PC-3 (cell line): ENCODE data around the gene GALNT13. TPM values are rescaled to one million over a fixed set of nuclear protein-coding genes. Genes with fewer than 3 reads are reported as not detected.

Source experiments
- ATAC-seq: fragments of 200-7000 bp; cut with Tn5 transposase; 2 replicates; pipeline ENCODE4 v1.9.1; 2020; ENCODE audit warnings: mild to moderate bottlenecking, moderate library complexity
- BruUV-seq: library from RNA; stranded (reverse); fragments of 400-500 nt; replicated peaks from 2 replicates; lab custom pipeline; 2021; lab: Mats Ljungman, UMichigan
- CTCF ChIA-PET: fragments of 300-600 bp; sonication (Branson Sonifier 250); formaldehyde crosslinking; loops from one replicate; lab custom pipeline; 2022; ENCODE audit warnings: antibody characterized with exemption; lab: Charles Lee
- POLR2A ChIA-PET: fragments of 300-600 bp; sonication (Branson Sonifier 250); formaldehyde crosslinking; loops from one replicate; lab custom pipeline; 2022; ENCODE audit warnings: antibody characterized with exemption; ENCODE audit not compliant: unreplicated experiment; lab: Charles Lee
- DNase-seq: peaks from one replicate; pipeline ENCODE4 v3.0.0-alpha.2; 2015
- H2AFZ ChIP-seq: fragments of 300-600 bp; sonication (generic); 2 replicates; pipeline ENCODE4 v1.6.0; 2016; ENCODE audit warnings: antibody characterized with exemption, low read length
- H3F3A ChIP-seq: fragments of 300-600 bp; sonication (generic); one replicate; pipeline ENCODE4 v1.6.0; 2017; ENCODE audit warnings: antibody characterized with exemption, low read length, control low read depth, mild to moderate bottlenecking; ENCODE audit not compliant: unreplicated experiment
- H3K27ac ChIP-seq: fragments of 300-600 bp; sonication (generic); 2 replicates; pipeline ENCODE4 v1.5.1; 2016; ENCODE audit warnings: mild to moderate bottlenecking, low read length
- H3K27me3 ChIP-seq: fragments of 300-600 bp; sonication (generic); 2 replicates; pipeline ENCODE4 v1.6.1; 2016; ENCODE audit warnings: low read length, mixed read lengths
- H3K36me3 ChIP-seq: fragments of 300-600 bp; sonication (generic); 2 replicates; pipeline ENCODE4 v1.6.1; 2016; ENCODE audit warnings: low read depth, mixed run types, low read length, mixed read lengths
- H3K4me1 ChIP-seq: fragments of 300-600 bp; sonication (generic); 2 replicates; pipeline ENCODE4 v1.5.1; 2016; ENCODE audit warnings: low read length; ENCODE audit not compliant: insufficient read depth
- H3K4me2 ChIP-seq: fragments of 300-600 bp; sonication (generic); 2 replicates; pipeline ENCODE4 v1.6.0; 2016; ENCODE audit warnings: low read length
- H3K4me3 ChIP-seq: fragments of 300-600 bp; sonication (generic); 2 replicates; pipeline ENCODE4 v1.5.1; 2016; ENCODE audit warnings: mild to moderate bottlenecking, low read length, mixed read lengths
- H3K79me2 ChIP-seq: fragments of 300-600 bp; sonication (generic); 2 replicates; pipeline ENCODE4 v1.6.1; 2017; ENCODE audit warnings: low read length, mixed read lengths
- H3K9ac ChIP-seq: fragments of 300-600 bp; sonication (generic); 2 replicates; pipeline ENCODE4 v1.6.0; 2016; ENCODE audit warnings: mild to moderate bottlenecking, low read length
- H3K9me2 ChIP-seq: fragments of 300-600 bp; sonication (generic); replicated peaks from 2 replicates; pipeline ENCODE4 v1.6.1; 2016; ENCODE audit warnings: mixed run types, low read length, mixed read lengths
- H3K9me3 ChIP-seq: fragments of 300-600 bp; sonication (generic); 2 replicates; pipeline ENCODE4 v1.6.1; 2016; ENCODE audit warnings: low read length, mixed read lengths
- H4K20me1 ChIP-seq: fragments of 300-600 bp; sonication (generic); 2 replicates; pipeline ENCODE4 v1.6.1; 2016; ENCODE audit warnings: low read length, mixed read lengths
- EZH2 ChIP-seq: fragments of 300-600 bp; sonication (generic); IDR thresholded peaks from one replicate; pipeline ENCODE4 v1.6.1; 2017; ENCODE audit warnings: antibody characterized with exemption, mild to moderate bottlenecking, low read length; ENCODE audit not compliant: unreplicated experiment
- EZH2phosphoT487 ChIP-seq: fragments of 300-600 bp; sonication (generic); IDR thresholded peaks from 2 replicates; pipeline ENCODE4 v1.6.1; 2018; ENCODE audit warnings: mild to moderate bottlenecking, antibody characterized with exemption, low read length, borderline replicate concordance
- intact Hi-C: fragments of 100-400 bp; cut with micrococcal nuclease; formaldehyde crosslinking; loops from 2 replicates; pipeline ENCODE4 v1.9.0; 2023
- total RNA-seq: library from RNA; depleted of rRNA; stranded (reverse); fragments of >200 nt; gene quantifications from 2 replicates; pipeline ENCODE4 v1.2.3, GENCODE V29; 2014
- TF ChIP-seq, protein P1 (sequence below): fragments of 300-600 bp; sonication (generic); conservative IDR thresholded peaks from 2 replicates; pipeline ENCODE4 v1.5.1; 2017; ENCODE audit warnings: antibody characterized with exemption, low read depth, mild to moderate bottlenecking, low read length

Gene GALNT13
- total RNA-seq, 1 experiment from 2014 or later, result 2.0 TPM

DNA sequence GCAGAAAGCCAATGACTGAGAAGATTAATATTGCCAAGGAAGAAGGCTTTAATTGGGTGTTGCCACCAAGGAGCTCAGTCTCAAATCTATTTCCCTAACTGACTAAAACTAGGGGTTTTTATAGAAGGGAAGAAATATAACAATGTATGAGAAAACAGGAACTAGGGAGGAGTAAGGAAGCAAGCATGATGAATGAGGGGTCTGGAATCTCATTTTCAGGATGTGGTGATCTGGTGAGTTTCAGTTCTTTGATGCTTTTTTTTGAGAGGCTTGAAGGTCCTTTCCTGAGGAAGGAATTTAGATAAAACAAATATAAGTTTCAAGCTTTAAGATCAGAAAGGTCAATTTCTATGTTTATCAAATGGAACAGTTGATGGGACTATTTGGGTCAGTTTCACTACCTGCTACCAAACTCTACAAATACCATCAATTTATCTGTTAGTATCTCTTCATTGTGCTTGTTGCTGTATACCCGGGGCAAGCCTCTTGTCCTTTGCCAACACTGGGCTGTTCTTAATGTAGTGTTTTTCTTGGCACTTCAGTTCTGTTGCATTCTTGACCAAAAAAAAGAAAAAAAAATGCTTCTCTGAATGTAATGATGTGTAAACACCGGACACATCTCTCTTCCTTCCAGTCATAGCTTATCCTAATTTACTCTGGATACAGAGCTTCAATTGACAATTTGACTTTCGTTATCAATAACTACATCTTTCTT lies 357.0 kb downstream of the GALNT13 start:
- no peak overlapping the region for H2AFZ ChIP-seq
- no peak for DNase-seq
- H3K9ac ChIP-seq, result no peak overlapping the region
- POLR2A ChIA-PET, result no interaction called here
- H3F3A ChIP-seq, result no peaks in the 10 kb centered on the region
- H3K4me2 ChIP-seq, result no peak overlapping the region
- no peaks in the 10 kb centered on the region for H3K4me1 ChIP-seq
- no peak for TF ChIP-seq EZH2
- TF ChIP-seq, protein P1, sequence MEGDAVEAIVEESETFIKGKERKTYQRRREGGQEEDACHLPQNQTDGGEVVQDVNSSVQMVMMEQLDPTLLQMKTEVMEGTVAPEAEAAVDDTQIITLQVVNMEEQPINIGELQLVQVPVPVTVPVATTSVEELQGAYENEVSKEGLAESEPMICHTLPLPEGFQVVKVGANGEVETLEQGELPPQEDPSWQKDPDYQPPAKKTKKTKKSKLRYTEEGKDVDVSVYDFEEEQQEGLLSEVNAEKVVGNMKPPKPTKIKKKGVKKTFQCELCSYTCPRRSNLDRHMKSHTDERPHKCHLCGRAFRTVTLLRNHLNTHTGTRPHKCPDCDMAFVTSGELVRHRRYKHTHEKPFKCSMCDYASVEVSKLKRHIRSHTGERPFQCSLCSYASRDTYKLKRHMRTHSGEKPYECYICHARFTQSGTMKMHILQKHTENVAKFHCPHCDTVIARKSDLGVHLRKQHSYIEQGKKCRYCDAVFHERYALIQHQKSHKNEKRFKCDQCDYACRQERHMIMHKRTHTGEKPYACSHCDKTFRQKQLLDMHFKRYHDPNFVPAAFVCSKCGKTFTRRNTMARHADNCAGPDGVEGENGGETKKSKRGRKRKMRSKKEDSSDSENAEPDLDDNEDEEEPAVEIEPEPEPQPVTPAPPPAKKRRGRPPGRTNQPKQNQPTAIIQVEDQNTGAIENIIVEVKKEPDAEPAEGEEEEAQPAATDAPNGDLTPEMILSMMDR, result no peak
- no peak for TF ChIP-seq EZH2phosphoT487
- H3K79me2 ChIP-seq, result no peaks in the 10 kb centered on the region
- no peak overlapping the region for H3K4me3 ChIP-seq
- no TSS peak for BruUV-seq
- no peak overlapping the region for H3K27ac ChIP-seq
- H4K20me1 ChIP-seq, result no peaks in the 10 kb centered on the region
- no peaks in the 10 kb centered on the region for H3K9me2 ChIP-seq
- no peaks in the 10 kb centered on the region for H3K36me3 ChIP-seq
- H3K9me3 ChIP-seq, result no peaks in the 10 kb centered on the region; the same call in 1 of the 2 replicates
- CTCF ChIA-PET, result no interaction called here
- intact Hi-C loops, result no loop called here
- no peak for ATAC-seq
- no peaks in the 10 kb centered on the region for H3K27me3 ChIP-seq

DNA sequence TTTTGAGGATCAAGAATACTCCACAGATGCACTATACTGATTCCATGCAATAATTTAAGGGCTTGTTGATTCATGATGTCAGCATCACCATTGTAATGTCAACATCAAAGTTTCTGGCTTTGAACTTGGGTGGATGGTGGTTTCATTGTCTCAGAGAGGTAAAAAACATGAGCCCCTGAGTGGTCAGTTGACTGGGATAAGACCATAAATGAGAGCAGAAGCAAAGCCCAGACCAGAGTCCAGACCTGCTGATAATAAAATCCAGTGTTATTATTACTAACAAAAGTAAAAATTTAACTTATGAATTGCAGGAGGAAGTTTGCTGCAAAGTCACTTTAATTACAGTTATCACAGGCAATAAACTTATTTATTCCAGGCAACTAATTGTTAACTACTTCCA lies 358.2 kb downstream of the GALNT13 start:
- H3K27ac ChIP-seq, result no peak overlapping the region
- H3F3A ChIP-seq, result no peaks in the 10 kb centered on the region
- no peaks in the 10 kb centered on the region for H3K27me3 ChIP-seq
- H3K79me2 ChIP-seq, result no peaks in the 10 kb centered on the region
- POLR2A ChIA-PET, result no interaction called here
- no peak overlapping the region for H3K4me2 ChIP-seq
- BruUV-seq, result no TSS peak
- H3K4me3 ChIP-seq, result no peak overlapping the region
- H3K36me3 ChIP-seq, result no peaks in the 10 kb centered on the region
- DNase-seq, result no peak
- H3K4me1 ChIP-seq, result no peaks in the 10 kb centered on the region
- no peak for ATAC-seq
- no peak overlapping the region for H3K9ac ChIP-seq
- H3K9me3 ChIP-seq, result no peaks in the 10 kb centered on the region; the same call in 1 of the 2 replicates
- no peaks in the 10 kb centered on the region for H4K20me1 ChIP-seq
- intact Hi-C loops, result no loop called here
- TF ChIP-seq EZH2phosphoT487, result no peak
- TF ChIP-seq, protein P1, result no peak
- no peak for TF ChIP-seq EZH2
- CTCF ChIA-PET, result no interaction called here
- no peaks in the 10 kb centered on the region for H3K9me2 ChIP-seq
- no peak overlapping the region for H2AFZ ChIP-seq

DNA sequence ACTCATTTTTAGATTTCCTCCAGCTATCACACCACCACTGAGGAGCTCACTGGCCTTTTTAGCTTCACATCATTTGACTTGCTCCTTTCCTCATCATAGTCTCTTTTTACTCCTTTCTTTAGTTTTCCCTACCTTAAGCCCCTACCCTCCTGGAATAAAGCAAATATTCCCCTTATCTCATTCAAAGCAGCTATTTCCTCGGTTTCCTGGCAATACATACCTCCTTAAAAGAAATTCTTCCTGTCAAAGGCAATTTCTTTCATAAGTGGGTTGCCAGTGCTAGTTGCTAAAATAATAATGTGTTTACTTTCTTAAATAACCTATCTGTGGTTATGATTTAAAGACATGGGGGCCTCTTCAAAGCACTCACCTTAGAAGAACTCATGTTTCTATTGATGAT lies 359.3 kb downstream of the GALNT13 start:
- Histone ChIP-seq H3K27ac (no peak overlapping the region), H3K4me2 (no peak overlapping the region), H3F3A (no peaks in the 10 kb centered on the region), H3K4me1 (no peaks in the 10 kb centered on the region), H4K20me1 (no peaks in the 10 kb centered on the region), H3K27me3 (no peaks in the 10 kb centered on the region), H3K9me2 (no peaks in the 10 kb centered on the region), H3K36me3 (no peaks in the 10 kb centered on the region), H3K9ac (no peak overlapping the region), H3K79me2 (no peaks in the 10 kb centered on the region), H3K9me3 (no peaks in the 10 kb centered on the region; the same call in 1 of the 2 replicates), H2AFZ (no peak overlapping the region), H3K4me3 (no peak overlapping the region)
- intact Hi-C loops, result no loop called here
- ChIA-PET CTCF (no interaction called here), POLR2A (no interaction called here)
- DNase-seq (no peak), ATAC-seq (no peak)
- TF ChIP-seq, protein P1, result no peak
- TF ChIP-seq EZH2, result no peak
- TF ChIP-seq EZH2phosphoT487, result no peak
- no TSS peak for BruUV-seq
